OCI-M2 (cell line): ENCODE data around the gene TRIM67.
"Not testable (repeated sequence)": the region's sequence is repeated elsewhere in the genome, so short reads cannot be mapped to it uniquely, and the experiment has no call there.

Experiments used
- DNase-seq: peaks from one replicate; lab custom pipeline; 2025; ENCODE audit not compliant: unreplicated experiment; lab: John Stamatoyannopoulos, UW

Gene TRIM67

DNA sequence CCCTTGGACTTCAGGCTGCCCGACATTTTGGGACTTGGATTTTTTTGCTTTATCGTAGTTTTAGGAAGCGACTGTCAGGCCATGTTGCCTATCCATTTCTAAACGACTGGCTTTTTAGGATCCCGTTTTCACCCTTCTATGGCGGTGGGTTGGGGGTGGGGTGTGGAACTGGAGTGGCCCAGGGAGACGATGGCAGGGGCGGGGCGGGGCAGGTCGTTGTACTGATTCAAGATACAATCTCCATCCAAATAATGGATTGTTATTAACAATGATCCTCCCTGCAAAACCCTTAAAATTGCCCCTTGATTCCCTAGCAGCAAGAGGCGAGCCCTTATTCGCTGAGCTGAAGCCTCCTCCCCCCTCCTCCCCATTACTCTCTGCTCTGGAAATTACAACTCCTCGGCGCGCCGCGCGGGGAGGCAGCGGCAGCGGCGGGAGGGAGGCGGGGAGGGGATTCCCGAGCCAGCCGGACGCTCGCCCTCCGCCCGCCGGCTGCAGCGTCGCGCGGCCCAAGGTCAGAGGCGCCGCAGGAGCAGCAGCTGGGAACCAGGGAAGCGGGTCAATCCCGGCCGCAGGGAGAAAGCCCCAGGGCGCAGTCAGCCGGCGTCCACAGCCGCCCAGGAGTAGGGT, at the start of gene TRIM67:
Gene TRIM67, plus strand, starts transcription at position 392 of the 630 bp plus-strand sequence. CDS start 912 bp downstream, outside the sequence.
- DNase-seq = no peak

DNA sequence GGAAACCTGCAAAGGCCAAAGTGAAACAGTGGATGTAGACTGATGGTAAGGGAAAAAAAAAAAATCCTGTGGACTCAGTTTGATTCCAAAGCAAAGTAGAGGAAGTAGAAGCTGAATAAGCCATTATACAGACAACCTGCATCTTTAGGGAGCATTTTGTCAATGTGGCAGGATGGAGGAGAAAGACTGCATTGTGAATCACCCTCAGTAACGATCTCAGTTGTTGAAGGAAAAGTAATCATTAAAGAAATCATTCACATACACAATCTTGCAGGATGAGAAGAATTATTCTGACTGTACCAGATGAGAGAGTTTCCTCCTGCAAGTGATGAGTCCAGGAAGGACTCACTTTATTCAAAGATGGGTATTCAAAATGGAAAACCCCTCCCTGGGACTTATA, 45.1 kb upstream of the TRIM67 start:
- DNase-seq = no peak

DNA sequence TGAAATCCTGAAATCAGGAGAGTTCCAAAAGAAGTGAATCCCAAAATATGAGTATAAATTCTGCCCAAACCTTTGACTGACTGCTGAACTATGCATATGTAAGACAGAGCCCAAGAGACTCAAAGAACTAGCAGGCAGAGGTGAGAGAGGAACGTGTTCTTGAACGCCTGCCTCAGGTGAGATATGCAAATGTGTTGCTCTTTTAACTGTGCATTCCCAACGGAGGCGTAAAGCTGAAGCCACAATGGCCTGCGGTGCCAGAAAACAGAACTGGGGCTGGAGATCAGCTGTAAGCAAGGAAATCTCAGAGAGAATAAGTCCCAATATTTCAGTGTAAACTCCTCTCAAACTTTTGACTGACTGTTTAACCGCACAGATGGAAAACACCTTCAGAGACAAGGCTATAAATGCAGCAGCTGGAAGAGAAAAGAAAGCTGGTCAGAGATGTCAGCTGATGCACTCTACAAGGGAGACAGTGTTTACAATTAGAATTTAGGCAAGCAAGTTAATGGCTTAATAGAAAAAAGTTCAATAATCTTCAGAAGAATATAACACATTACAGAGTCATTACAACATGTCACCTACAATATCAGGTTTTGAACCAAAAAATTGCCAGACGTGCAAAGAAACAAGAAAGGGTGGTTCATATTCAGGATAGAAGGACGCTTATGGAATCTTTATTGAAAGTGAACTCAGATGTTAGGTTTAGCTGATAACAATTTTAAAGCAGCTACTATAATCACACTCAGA, 43.0 kb upstream of the TRIM67 start:
- no peak for DNase-seq

DNA sequence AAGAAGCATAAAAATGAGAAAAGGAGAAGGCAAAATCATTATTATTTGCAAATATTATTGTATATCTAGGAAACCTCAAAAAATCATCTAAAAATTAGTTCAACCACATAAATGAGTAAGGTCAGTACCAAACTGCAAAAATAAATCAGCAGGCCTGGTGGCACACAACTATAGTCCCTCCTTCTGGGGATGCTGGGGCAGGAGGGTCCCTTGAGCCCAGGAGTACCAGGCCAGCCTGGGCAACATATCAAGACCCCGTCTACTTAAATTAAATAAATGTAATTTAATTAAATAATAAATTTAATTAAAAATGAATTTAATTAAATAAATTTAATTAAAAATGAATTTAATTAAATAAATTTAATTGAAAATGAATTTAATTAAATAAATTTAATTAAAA, 40.3 kb upstream of the TRIM67 start:
- no peak for DNase-seq

DNA sequence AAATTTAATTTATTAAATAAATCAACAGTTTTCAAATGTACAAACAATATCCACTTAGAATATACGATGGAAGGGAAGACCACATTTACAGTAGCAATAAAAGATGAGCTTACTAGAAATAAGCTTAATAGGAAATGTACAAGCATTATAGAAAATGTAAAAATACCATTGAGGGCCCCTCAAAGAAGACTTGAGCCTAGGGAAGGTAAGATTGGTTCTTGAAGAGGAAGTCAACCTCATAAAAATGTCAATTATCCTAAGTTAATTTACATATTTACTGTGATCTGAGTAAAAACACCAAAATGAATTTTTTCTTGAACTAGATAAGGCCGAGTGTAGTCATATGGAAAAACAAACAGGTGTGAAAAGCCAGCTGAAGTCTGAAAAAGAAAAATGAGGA, 39.7 kb upstream of the TRIM67 start:
- no peak for DNase-seq

DNA sequence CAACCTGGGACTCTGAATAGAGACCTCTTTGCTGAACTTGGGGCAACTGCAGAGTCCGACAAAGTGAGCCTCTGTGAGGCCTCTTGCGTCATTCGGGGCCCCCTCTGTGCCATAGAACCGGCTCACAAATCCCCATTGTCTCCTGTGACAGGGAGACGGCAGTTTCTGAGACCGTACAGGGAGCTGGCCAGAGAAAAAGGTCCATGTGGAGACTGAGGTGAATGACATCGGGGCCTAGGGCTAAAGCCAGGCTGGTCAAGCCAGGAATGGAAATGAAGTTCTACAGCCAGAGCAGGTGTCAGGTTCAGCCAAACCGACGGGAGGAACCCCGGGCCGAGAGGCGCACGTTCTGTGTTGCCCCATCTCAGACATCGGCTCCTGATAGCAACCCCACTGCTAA, 37.1 kb upstream of the TRIM67 start:
- DNase-seq = no peak

DNA sequence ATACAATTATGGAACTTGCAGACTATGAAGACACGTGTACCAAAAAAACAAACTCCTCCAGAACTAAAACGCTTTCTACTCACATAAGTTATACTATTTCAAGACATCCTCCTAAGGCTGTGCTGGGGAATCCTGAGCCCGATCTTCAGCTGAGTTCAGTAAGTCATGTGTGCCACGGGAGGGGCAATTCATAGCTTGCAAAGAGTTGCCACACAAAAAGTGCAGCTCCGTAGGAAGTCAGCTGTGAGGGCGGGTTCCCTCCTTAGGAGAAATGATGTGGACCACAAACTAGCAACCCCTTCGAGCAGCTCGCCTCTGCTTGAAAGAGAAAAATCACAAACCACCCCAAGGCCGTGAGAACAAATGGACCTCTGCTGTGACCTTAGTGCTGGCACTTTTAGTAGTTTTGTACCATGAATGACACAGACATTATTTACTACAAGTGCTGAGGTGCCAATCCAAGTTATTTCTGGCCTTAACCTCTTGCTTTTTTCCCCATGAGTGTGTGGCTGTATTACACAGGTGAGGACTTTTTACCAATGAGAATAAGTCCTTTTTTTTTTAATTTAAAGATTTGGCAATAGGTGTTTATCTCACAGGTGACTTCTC, 35.8 kb upstream of the TRIM67 start:
- no peak for DNase-seq

DNA sequence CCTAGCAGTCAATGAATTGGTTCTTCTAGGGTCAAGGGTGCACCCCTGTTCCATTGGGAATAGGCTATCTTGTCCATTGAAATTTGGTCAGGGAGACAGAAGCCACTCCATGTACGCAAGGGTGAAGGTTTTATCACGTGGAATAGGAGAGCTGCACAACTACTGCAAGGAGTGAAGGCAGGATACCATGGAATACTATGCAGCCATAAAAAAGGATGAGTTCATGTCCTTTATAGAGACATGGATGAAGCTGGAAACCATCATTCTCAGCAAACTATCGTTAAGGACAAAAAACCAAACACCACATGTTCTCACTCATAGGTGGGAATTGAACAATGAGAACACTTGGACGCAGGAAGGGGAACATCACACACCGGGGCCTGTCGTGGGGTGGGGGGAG, 34.8 kb upstream of the TRIM67 start:
- DNase-seq = not testable (repeated sequence)

DNA sequence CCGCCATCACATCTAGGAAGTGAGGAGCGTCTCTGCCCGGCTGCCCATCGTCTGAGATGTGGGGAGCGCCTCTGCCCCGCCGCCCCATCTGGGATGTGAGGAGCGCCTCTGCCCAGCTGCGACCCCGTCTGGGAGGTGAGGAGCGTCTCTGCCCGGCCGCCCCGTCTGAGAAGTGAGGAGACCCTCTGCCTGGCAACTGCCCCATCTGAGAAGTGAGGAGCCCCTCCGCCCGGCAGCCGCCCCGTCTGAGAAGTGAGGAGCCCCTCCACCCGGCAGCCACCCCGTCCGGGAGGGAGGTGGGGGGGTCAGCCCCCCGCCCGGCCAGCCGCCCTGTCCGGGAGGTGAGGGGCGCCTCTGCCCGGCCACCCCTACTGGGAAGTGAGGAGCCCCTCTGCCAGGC, 33.4 kb upstream of the TRIM67 start:
- DNase-seq = not testable (repeated sequence)

DNA sequence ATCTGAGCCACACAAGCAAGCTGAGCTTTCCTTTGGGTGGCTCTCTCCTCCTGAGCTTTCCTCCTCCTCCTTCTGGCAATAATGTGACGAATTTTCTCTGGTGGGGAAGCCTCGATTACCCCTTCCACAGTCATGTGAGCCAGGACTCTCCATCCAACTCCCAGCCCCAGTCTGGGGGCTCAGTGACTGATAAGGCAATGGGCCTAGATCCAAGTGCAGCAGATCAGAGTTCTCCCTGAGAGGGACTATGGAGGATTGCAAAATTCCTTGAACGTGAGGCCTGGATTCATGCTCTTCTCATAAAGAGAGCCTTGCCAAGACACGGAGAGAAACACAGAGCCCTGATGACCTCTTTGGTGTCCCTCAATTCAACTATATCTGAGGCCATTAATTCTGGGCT, 31.3 kb upstream of the TRIM67 start:
- DNase-seq = no peak

DNA sequence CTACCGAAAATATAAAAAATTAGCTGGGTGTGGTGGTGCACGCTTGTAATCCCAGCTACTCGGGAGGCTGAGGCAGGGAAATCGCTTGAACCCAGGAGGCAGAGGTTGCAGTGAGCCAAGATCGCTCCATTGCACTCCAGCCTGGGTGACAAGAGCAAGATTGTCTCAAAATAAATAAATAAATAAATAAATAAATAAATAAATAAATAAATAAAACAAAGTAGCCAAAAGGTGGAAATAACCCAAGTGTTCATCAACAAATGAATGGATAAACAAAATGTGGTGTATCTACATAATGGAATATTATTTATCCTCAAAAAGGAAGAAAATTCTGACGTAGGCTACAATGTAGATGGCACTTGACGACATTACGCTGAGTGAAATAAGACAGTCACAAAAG, 29.3 kb upstream of the TRIM67 start:
- not testable (repeated sequence) for DNase-seq

DNA sequence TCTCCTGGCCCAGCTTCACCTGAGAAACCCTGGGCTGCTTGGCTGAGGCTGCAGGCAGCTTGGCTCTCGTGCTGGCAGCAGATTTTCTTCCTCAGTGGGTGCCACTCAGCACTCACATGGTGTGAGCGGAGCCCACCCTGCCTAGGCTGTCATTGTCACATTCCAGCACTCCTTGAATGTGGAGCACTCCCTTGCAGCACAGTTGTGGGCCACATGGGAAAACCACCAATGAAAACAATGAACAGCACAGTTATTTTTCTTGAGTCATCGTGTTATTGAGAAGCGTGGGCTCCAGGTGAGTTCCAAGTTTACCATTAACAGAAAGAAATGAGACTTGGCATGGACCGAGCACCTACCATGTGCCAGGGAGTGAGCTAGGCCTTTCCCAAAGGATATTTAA, 27.2 kb upstream of the TRIM67 start:
- no peak for DNase-seq

DNA sequence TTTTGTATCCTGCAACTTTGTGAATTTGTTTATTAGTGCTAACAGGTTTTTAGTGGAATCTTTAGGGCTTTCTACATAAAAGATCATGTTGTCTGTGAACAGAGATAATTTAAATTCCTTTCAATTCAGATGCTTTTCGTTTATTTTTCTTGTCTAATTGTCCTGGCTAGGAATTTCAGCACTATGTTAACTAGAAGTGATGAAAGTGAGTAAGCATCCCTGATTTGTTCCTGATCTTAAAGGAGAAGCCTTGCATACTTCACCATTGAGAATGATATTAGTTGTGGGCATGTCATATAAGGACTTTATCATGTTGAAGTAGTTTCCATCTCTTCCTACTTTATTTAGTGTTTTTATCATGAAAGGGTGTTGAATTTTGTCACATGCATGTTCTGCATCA, 23.6 kb upstream of the TRIM67 start:
- no peak for DNase-seq

DNA sequence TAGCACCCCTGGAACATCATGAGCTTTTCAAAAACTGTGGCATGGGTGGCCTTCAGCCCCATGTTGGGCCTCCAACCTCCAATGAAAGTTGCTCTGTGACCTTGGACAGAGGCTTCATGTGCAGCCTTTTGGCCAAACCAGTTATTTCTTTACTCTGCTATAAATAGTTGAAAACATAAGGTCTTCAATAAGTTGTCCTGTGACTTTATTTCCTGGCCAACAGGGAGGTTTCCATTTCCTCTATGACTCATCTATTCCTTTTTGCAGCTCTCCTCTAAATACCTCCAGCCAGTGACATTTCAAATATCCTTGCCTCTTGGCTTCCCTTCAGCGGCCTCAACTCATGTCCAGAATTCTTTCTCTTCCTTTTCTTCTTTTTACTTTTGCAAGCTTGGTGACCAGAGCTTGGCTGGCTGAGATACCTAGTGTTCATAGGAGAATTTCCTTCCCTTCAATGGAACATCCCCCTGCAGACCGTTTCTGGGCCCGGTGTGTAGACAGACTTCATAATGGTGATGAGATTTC, 22.7 kb upstream of the TRIM67 start:
- no peak for DNase-seq

DNA sequence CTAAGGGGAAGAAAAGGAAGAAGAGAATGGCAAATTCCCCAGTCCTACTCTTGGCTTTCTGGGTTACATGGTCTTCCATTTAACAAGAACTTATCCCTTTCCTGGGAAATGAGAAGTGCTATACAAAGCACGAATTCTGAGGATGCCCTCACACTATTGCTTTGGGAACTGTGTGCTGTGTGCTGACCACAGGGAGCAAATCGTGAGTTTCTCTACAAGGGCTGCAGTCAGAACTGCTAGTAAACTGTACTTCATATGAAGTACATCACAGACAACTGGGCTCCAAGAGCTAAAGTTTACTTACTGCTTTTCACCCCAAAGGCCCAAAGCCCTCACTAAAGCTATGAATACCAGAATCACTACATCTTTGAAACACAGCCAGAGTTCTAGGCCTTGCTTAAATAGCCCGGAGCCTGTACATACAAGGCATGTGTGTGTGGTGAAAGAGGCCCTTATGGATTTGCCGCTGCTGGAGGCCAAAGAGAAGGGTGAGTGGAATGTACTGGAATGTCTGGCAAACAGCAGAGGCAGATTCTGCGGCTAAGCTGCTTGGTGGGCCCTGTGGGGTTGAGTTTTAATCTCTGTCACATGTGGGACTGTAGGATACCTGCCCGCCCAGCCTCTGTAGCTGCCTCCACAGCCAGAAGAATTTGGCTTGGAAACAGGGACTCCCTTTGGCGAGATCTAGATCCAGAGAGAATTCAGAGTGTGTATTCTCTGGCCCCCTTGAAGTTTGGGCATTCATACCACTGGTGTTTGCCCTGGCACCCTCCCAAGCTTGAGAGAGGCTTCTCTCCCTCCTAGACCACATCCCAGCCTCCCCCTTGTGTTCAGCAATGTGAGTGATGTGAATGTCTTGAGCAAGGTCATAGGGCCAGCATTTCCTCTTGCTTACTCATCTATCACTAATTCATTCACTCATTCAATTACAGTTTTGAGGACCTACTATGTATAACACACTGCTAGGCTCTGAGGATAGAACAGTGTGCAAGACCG, 21.9 kb upstream of the TRIM67 start:
- no peak for DNase-seq

DNA sequence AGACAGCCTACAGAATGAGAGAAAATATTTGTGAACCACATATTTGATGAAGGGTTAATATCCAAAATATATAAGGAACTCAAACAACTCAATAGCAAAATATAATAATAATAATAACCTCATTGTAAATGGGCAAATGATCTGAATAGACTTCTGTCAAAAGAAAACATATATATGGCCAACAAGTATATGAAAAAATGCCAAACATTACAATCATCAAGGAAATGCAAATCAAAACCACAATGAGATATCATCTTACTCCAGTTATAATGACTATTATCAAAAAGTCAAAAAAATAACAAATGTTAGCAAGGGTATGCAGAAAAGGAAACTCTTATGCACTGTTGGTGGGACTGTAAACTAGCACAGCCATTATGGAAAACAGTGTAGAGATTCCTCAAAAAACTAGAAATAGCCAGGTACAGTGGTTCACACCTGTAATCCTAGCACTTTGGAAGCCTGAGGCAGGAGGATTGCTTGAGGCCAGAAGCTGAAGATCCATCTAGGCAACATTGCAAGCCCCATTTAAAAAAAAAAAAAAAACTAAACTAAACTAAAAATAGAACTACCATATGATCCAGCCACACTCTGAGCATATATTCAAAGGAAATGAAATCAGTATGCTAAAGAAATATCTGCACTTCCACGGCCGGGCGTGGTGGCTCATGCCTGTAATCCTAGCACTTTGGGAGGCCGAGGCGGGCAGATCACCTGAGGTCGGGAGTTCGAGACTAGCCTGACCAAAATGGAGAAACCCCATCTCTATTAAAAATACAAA, 17.3 kb upstream of the TRIM67 start:
- DNase-seq = no peak

DNA sequence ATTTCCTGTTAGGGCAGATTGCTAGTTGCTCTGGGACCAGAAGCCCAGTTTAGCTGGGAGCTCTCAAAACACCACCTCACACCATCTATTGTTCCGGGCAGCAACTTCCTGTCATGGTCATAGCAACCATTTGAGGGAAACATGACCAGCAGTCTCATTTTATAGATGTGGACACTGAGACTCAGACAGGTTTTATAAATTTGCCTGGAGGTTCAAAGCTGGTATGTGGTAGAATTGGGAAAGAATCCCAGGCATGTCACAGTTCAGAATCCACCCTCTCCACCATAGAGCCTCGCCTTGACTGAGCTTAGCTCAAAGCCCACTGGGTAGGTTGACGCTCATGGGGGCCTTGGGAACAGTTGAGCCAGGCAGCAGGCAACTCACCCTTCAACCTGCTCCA, 14.0 kb upstream of the TRIM67 start:
- DNase-seq = no peak

DNA sequence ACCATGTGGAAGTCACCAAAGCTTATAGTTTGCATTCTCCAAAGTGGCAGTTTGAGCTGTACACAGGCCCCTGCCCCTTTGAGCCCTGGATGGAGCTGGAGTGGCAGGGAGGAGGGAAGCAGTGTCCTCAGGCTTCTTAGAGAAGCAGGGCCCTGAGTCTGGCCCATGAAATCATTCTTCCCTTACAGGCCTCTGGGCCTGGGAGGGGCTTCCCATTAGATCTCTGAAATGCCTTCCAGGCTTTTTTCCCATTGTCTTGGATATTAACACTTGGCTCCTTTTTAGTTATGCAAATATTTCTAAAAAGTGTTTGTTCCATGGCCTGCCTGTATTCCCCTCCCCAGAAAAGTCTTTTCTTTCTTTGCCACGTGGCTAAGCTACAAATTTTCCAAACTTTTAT, 10.0 kb upstream of the TRIM67 start:
- DNase-seq = no peak

DNA sequence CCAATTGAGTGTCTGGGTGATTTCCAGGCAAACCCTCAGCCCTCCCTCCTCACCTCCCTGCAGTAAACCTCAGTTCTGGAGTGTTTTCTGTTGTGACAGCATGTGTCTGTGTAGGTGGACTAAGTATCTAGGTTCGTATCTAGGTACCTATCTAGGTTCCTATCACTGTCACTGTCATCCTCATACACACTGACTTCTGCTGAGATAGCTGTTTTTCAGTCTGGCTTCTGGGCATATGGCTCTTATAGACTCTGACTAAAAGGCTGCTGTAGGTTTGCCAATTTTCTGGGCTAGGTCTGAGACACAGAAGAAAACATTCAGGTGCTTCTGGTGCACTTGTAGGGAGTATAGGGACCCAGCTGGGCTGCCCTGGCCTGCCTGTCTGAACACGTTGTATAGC, 8.1 kb upstream of the TRIM67 start:
- DNase-seq = no peak

DNA sequence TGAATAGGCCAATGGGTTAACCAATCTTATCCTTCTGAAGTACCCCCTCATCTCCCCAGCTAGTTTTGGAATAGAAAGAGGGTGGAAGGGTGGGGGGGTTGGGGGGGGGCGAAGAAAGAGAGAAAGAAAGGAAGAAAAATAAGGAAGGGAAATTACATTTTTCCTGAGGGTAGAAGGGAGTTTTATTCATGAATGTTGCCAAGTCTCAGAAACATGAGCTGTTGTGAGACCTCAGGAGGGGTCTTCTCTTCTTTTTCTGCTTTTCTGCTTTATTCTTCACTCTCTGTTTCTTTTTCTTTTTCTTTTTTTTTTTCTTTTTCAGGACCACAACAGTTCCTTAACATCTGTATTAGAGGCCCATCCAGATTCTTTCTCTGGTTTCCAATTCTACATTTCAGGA, 6.0 kb upstream of the TRIM67 start:
- no peak for DNase-seq
